HCT116 (cell line): ENCODE data around the gene ROBO1. TPM values are rescaled to one million over a fixed set of nuclear protein-coding genes. Genes with fewer than 3 reads are reported as not detected.

ENCODE experiments used
- ATAC-seq: fragments of 200-7000 bp; cut with Tn5 transposase; 2 replicates; pipeline ENCODE4 v1.9.1; 2020; ENCODE audit warnings: mild to moderate bottlenecking, moderate library complexity
- BruUV-seq: library from RNA; stranded (reverse); fragments of 400-500 nt; replicated peaks from 2 replicates; lab custom pipeline; 2021; lab: Mats Ljungman, UMichigan
- CTCF ChIA-PET: fragments of 300-600 bp; sonication (Branson Sonifier 250); formaldehyde crosslinking; loops from one replicate; lab custom pipeline; 2021; ENCODE audit warnings: antibody characterized with exemption; lab: Charles Lee
- POLR2A ChIA-PET: fragments of 300-600, 350-600 bp; sonication (Branson Sonifier 250); formaldehyde crosslinking; loops from one replicate; lab custom pipeline; 2021; ENCODE audit warnings: antibody characterized with exemption; lab: Charles Lee
- RAD21 ChIA-PET, 2 experiments: fragments of 300-600 bp; sonication (Branson Sonifier 250); formaldehyde crosslinking; loops; one replicate each; lab custom pipeline; 2023; ENCODE audit warnings: low total read pairs in 2 of 2; ENCODE audit not compliant: uncharacterized antibody in 2 of 2, unreplicated experiment in 2 of 2, low non-redundant PET in 1 of 2; lab: Charles Lee
- DNase-seq: peaks from one replicate; pipeline ENCODE4 v3.0.0-alpha.2; 2010; ENCODE audit warnings: low read depth, low spot score
- H2AFZ ChIP-seq: fragments of 200-600 bp; shearing (Covaris generic), sonication (generic); 2 replicates; pipeline ENCODE4 v1.6.1; 2017; ENCODE audit warnings: low read depth, mixed run types, mixed read lengths, antibody characterized with exemption, low read length; ENCODE audit not compliant: poor library complexity, severe bottlenecking
- H3K27ac ChIP-seq: 2 replicates; pipeline ENCODE4 v1.5.1; 2012; ENCODE audit warnings: low read depth, low read length
- H3K27me3 ChIP-seq: fragments of 200-600 bp; sonication (generic); 2 replicates; pipeline ENCODE4 v1.6.1; 2016; ENCODE audit warnings: mixed run types, low read length, mixed read lengths; ENCODE audit not compliant: insufficient read depth
- H3K36me3 ChIP-seq, 2 experiments: fragments of 200-500 bp in 1 of 2; fragments of 200-600 bp in 1 of 2; sonication (Bioruptor generic) in 1 of 2; sonication (generic) in 1 of 2; 2 replicates each; pipeline versions ENCODE4 v1.5.1 to v1.6.1; 2014 to 2016; ENCODE audit warnings: low read length in 2 of 2, inconsistent platforms in 1 of 2, mixed read lengths in 1 of 2, mixed run types in 1 of 2; ENCODE audit not compliant: insufficient read depth in 2 of 2, control insufficient read depth in 1 of 2
- H3K4me1 ChIP-seq, 2 experiments: fragments of 200-600 bp in 1 of 2; sonication (generic) in 1 of 2; 2 replicates each; pipeline versions ENCODE4 v1.5.1 to v1.6.1; 2012 to 2017; ENCODE audit warnings: low read length in 2 of 2, inconsistent platforms in 1 of 2, mild to moderate bottlenecking in 1 of 2, mixed read lengths in 1 of 2, mixed run types in 1 of 2, moderate library complexity in 1 of 2; ENCODE audit not compliant: insufficient read depth in 2 of 2, control insufficient read depth in 1 of 2
- H3K4me2 ChIP-seq: fragments of 200-600 bp; sonication (generic); 2 replicates; pipeline ENCODE4 v1.6.1; 2017; ENCODE audit warnings: mixed run types, low read length, mixed read lengths
- H3K4me3 ChIP-seq, 2 experiments: fragments of 200-600 bp in 1 of 2; sonication (generic) in 1 of 2; replicated peaks in 1 of 2; 2 replicates each; pipeline ENCODE4 v1.5.1; 2011 to 2016; ENCODE audit warnings: low read length in 2 of 2, control low read depth in 1 of 2, low read depth in 1 of 2, mild to moderate bottlenecking in 1 of 2, mixed read lengths in 1 of 2, mixed run types in 1 of 2
- H3K79me2 ChIP-seq: fragments of 200-600 bp; sonication (generic); 2 replicates; pipeline ENCODE4 v1.6.1; 2017; ENCODE audit warnings: mild to moderate bottlenecking, mixed run types, low read length, moderate library complexity, mixed read lengths; ENCODE audit not compliant: insufficient read depth
- H3K9ac ChIP-seq: fragments of 200-600 bp; sonication (generic); 2 replicates; pipeline ENCODE4 v1.6.1; 2016; ENCODE audit warnings: low read length, mixed read lengths
- H3K9me2 ChIP-seq: fragments of 200-600 bp; sonication (generic), shearing (Covaris generic); 2 replicates; pipeline ENCODE4 v1.6.1; 2017; ENCODE audit warnings: mixed run types, mild to moderate bottlenecking, moderate library complexity; ENCODE audit not compliant: insufficient read depth
- H3K9me3 ChIP-seq, 2 experiments: fragments of 200-500 bp in 1 of 2; fragments of 200-600 bp in 1 of 2; sonication (Bioruptor generic) in 1 of 2; sonication (generic) in 1 of 2; 2 replicates each; pipeline ENCODE4 v1.6.1; 2014 to 2017; ENCODE audit warnings: low read length in 2 of 2, mixed read lengths in 2 of 2, inconsistent platforms in 1 of 2, low read depth in 1 of 2, mild to moderate bottlenecking in 1 of 2, mixed run types in 1 of 2, moderate library complexity in 1 of 2; ENCODE audit not compliant: control insufficient read depth in 1 of 2, insufficient read depth in 1 of 2
- H4K20me1 ChIP-seq: fragments of 200-600 bp; sonication (generic), shearing (Covaris generic); 2 replicates; pipeline ENCODE4 v1.6.1; 2017; ENCODE audit warnings: mixed run types, mild to moderate bottlenecking, moderate library complexity; ENCODE audit not compliant: insufficient read depth
- CEBPB ChIP-seq: IDR thresholded peaks from 2 replicates; pipeline ENCODE4 v1.6.1; 2012; ENCODE audit warnings: low read depth
- CTCF ChIP-seq, 3 experiments: fragments of 200-600 bp in 1 of 3; sonication (generic) in 1 of 3; IDR thresholded peaks in 2 of 3; conservative IDR thresholded peaks in 1 of 3; 2 replicates each; pipeline ENCODE4 v1.5.1; 2012 to 2017; ENCODE audit warnings: low read depth in 2 of 3, low read length in 2 of 3, antibody characterized with exemption in 1 of 3, borderline replicate concordance in 1 of 3, control low read depth in 1 of 3, mild to moderate bottlenecking in 1 of 3, mixed read lengths in 1 of 3, mixed run types in 1 of 3, moderate library complexity in 1 of 3; ENCODE audit not compliant: insufficient read depth in 1 of 3
- EZH2 ChIP-seq: fragments of 200-600 bp; sonication (generic); IDR thresholded peaks from 2 replicates; pipeline ENCODE4 v1.6.1; 2017; ENCODE audit warnings: antibody characterized with exemption, mixed run types
- EZH2phosphoT487 ChIP-seq: fragments of 200-600 bp; IDR thresholded peaks from 2 replicates; pipeline ENCODE4 v1.6.1; 2018; ENCODE audit warnings: antibody characterized with exemption, borderline replicate concordance
- FOSL1 ChIP-seq: IDR thresholded peaks from 2 replicates; pipeline ENCODE4 v1.6.1; 2012; ENCODE audit warnings: low read depth
- JUND ChIP-seq: IDR thresholded peaks from 2 replicates; pipeline ENCODE4 v1.6.1; 2012
- POLR2AphosphoS5 ChIP-seq: IDR thresholded peaks from 2 replicates; pipeline ENCODE4 v1.6.1; 2011; ENCODE audit warnings: mild to moderate bottlenecking, low read depth, low read length, moderate library complexity
- RAD21 ChIP-seq: IDR thresholded peaks from 2 replicates; pipeline ENCODE4 v1.6.1; 2012; ENCODE audit warnings: low read depth, mild to moderate bottlenecking
- SIN3A ChIP-seq: IDR thresholded peaks from 2 replicates; pipeline ENCODE4 v1.6.1; 2012; ENCODE audit warnings: low read depth
- SRF ChIP-seq: IDR thresholded peaks from 2 replicates; pipeline ENCODE4 v1.6.1; 2012; ENCODE audit warnings: low read depth
- TCF7L2 ChIP-seq: IDR thresholded peaks from 2 replicates; pipeline ENCODE4 v1.7.0; 2011; ENCODE audit warnings: borderline replicate concordance, inconsistent platforms; ENCODE audit not compliant: insufficient read depth, insufficient read length; ENCODE audit errors: extremely low read depth
- ZNF274 ChIP-seq: fragments of 200-500 bp; sonication (Bioruptor generic); IDR thresholded peaks from 2 replicates; pipeline ENCODE4 v1.6.1; 2014; ENCODE audit warnings: mild to moderate bottlenecking, low read depth, low read length, inconsistent platforms
- intact Hi-C: fragments of 100-400 bp; cut with micrococcal nuclease; formaldehyde crosslinking; loops from 2 replicates; pipeline ENCODE4 v1.10.0; 2022
- total RNA-seq: library from RNA; stranded (reverse); gene quantifications from one replicate; pipeline ENCODE4 v1.2.1, GENCODE V29; 2021; ENCODE audit not compliant: unreplicated experiment
- TF ChIP-seq, protein P1 (sequence below): IDR thresholded peaks from 2 replicates; pipeline ENCODE4 v1.6.1; 2011; ENCODE audit warnings: mild to moderate bottlenecking, low read length, moderate library complexity; ENCODE audit not compliant: insufficient replicate concordance; ENCODE audit errors: extremely low read depth

The ROBO1 gene
- total RNA-seq, 1 experiment from 2014 or later = 0.27 TPM

- TF ChIP-seq, protein P1, sequence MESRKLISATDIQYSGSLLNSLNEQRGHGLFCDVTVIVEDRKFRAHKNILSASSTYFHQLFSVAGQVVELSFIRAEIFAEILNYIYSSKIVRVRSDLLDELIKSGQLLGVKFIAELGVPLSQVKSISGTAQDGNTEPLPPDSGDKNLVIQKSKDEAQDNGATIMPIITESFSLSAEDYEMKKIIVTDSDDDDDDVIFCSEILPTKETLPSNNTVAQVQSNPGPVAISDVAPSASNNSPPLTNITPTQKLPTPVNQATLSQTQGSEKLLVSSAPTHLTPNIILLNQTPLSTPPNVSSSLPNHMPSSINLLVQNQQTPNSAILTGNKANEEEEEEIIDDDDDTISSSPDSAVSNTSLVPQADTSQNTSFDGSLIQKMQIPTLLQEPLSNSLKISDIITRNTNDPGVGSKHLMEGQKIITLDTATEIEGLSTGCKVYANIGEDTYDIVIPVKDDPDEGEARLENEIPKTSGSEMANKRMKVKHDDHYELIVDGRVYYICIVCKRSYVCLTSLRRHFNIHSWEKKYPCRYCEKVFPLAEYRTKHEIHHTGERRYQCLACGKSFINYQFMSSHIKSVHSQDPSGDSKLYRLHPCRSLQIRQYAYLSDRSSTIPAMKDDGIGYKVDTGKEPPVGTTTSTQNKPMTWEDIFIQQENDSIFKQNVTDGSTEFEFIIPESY = no peak
- TF ChIP-seq ZNF274 (no peak), POLR2AphosphoS5 (no peak), CTCF (IDR thresholded peaks at IDR 0.05 in 2 of 3, conservative IDR thresholded peaks at IDR 0.05 in 1 of 3; ENCODE audit: borderline replicate concordance in 1 of 3, insufficient read depth in 1 of 3, low read depth in 2 of 3, low read length in 2 of 3) (no peak), SIN3A (no peak), EZH2 (no peak), RAD21 (no peak), EZH2phosphoT487 (no peak), FOSL1 (no peak), CEBPB (no peak), TCF7L2 (no peak), JUND (no peak), SRF (no peak)
- intact Hi-C loops = no loop called here
- no peak overlapping the region for H3K4me2 ChIP-seq
- no peaks in the 10 kb centered on the region for H3K79me2 ChIP-seq
- no peak overlapping the region for H3K4me3 ChIP-seq
- H3K9ac ChIP-seq = no peak overlapping the region
- H3K36me3 ChIP-seq = no peaks in the 10 kb centered on the region
- DNase-seq (no peak), ATAC-seq (no peak)
- CTCF ChIA-PET = no interaction called here
- peaks cover 11 to 22% of the 10 kb centered on the region in 2 experiments; a peak in 3 of 4 replicates for H3K9me3 ChIP-seq
- no peaks in the 10 kb centered on the region for H3K9me2 ChIP-seq
- POLR2A ChIA-PET = no interaction called here
- no peak overlapping the region for H2AFZ ChIP-seq
- no TSS peak for BruUV-seq
- H3K4me1 ChIP-seq = no peaks in the 10 kb centered on the region
- RAD21 ChIA-PET = no interaction called here
- H4K20me1 ChIP-seq = no peaks in the 10 kb centered on the region
- no peaks in the 10 kb centered on the region for H3K27me3 ChIP-seq
- no peak overlapping the region for H3K27ac ChIP-seq
Observed at GRCh38 chr3:78801926-78802561, 965.8 kb downstream of the ROBO1 start.
